ENCODE measurements around the gene CTIF. TPM values are rescaled to one million over a fixed set of nuclear protein-coding genes. Genes with fewer than 3 reads are reported as not detected.
A peak's percentile ranks its signal among the peaks of the same experiment; 100 is the strongest.

CTIF gene
- total and polyA plus RNA-seq, 10 donors, result 5.2 to 39.2 (median 18.5) TPM

- Histone ChIP-seq H3K36me3 (no peaks in the 10 kb centered on the region), H3K27ac (no peak overlapping the region), H3K9me3 (no peaks in the 10 kb centered on the region), H3K27me3 (replicated peaks in 1 of 7) (no peaks in the 10 kb centered on the region), H3K4me3 (no peak overlapping the region), H3K4me1 (peaks cover 0 to 17% (median 7%) of the 10 kb centered on the region in 6 donors)
- no peak for TF ChIP-seq CTCF (IDR thresholded peaks at IDR 0.05 in 8 of 11, conservative IDR thresholded peaks at IDR 0.05 in 3 of 11)
- DNase-seq, result peak; percentile 42
- 33 to 52% (median 39%) methylated on average over 3 of the region's 3 CpGs for WGBS, 5 donors
- intact Hi-C loops (cut with DNase I; ENCODE audit: low total_unique reads), result no loop called here
These were observed 66.6 kb downstream of the CTIF start for GRCh38 chr18:48605408-48605845.

- H3K27me3 ChIP-seq (replicated peaks in 1 of 7), result no peaks in the 10 kb centered on the region
- intact Hi-C loops (cut with DNase I; ENCODE audit: low total_unique reads), result no loop called here
- no peak overlapping the region for H3K4me3 ChIP-seq
- H3K27ac ChIP-seq, result no peak overlapping the region
- WGBS, 5 donors, result 70 to 83% (median 73%) methylated on average over 8 of the region's 8 CpGs
- TF ChIP-seq POLR2A (IDR thresholded peaks at IDR 0.05), result no peak
- no peak for TF ChIP-seq POLR2AphosphoS5 (IDR thresholded peaks at IDR 0.05)
- TF ChIP-seq CTCF (IDR thresholded peaks at IDR 0.05 in 8 of 11, conservative IDR thresholded peaks at IDR 0.05 in 3 of 11), result no peak
- no peaks in the 10 kb centered on the region for H3K9me3 ChIP-seq
- DNase-seq, result peak; percentile 61
- H3K36me3 ChIP-seq, result no peaks in the 10 kb centered on the region
- H3K4me1 ChIP-seq, result peaks cover 0 to 10% (median 0%) of the 10 kb centered on the region in 6 donors
These were observed 68.5 kb downstream of the CTIF start for GRCh38 chr18:48607056-48607984.

- peak; percentile 25 for DNase-seq
- Histone ChIP-seq H3K27me3 (replicated peaks in 1 of 7) (no peaks in the 10 kb centered on the region), H3K27ac (no peak overlapping the region), H3K36me3 (no peaks in the 10 kb centered on the region), H3K4me3 (no peak overlapping the region), H3K9me3 (no peaks in the 10 kb centered on the region), H3K4me1 (peaks cover 0 to 10% (median 0%) of the 10 kb centered on the region in 6 donors)
- TF ChIP-seq POLR2A (IDR thresholded peaks at IDR 0.05), result no peak
- no peak for TF ChIP-seq CTCF (IDR thresholded peaks at IDR 0.05 in 8 of 11, conservative IDR thresholded peaks at IDR 0.05 in 3 of 11)
- no peak for TF ChIP-seq POLR2AphosphoS5 (IDR thresholded peaks at IDR 0.05)
- 80 to 90% (median 88%) methylated on average over 2 to 5 of the region's 5 CpGs for WGBS, 5 donors
- intact Hi-C loops (cut with DNase I; ENCODE audit: low total_unique reads), result no loop called here
These were observed 69.8 kb downstream of the CTIF start for GRCh38 chr18:48608581-48608980.

GRCh38 chr18:48609114-48609513 is 70.3 kb downstream of the CTIF start:
- 87 to 95% (median 88%) methylated on average over 3 of the region's 3 CpGs for WGBS, 5 donors
- intact Hi-C loops (cut with DNase I; ENCODE audit: low total_unique reads), result no loop called here

More at GRCh38 chr18:48609114-48609513, 70.3 kb downstream of the CTIF start:
- H3K9me3 ChIP-seq, result no peaks in the 10 kb centered on the region
- H3K27me3 ChIP-seq (replicated peaks in 1 of 7), result no peaks in the 10 kb centered on the region
- H3K27ac ChIP-seq, result no peak overlapping the region
- H3K4me3 ChIP-seq, result no peak overlapping the region
- TF ChIP-seq POLR2A (IDR thresholded peaks at IDR 0.05) (no peak), POLR2AphosphoS5 (IDR thresholded peaks at IDR 0.05) (no peak), CTCF (IDR thresholded peaks at IDR 0.05 in 8 of 11, conservative IDR thresholded peaks at IDR 0.05 in 3 of 11) (no peak)
- peak; percentile 11 for DNase-seq
- peaks cover 0 to 10% (median 0%) of the 10 kb centered on the region in 6 donors for H3K4me1 ChIP-seq
- H3K36me3 ChIP-seq, result no peaks in the 10 kb centered on the region
